ENCODE results near the gene LIMA1. TPM values are rescaled to one million over a fixed set of nuclear protein-coding genes. Genes with fewer than 3 reads are reported as not detected.

Gene LIMA1
- total RNA-seq, 2 donors from 2014 or later = 48.8 to 53.4 TPM

DNA sequence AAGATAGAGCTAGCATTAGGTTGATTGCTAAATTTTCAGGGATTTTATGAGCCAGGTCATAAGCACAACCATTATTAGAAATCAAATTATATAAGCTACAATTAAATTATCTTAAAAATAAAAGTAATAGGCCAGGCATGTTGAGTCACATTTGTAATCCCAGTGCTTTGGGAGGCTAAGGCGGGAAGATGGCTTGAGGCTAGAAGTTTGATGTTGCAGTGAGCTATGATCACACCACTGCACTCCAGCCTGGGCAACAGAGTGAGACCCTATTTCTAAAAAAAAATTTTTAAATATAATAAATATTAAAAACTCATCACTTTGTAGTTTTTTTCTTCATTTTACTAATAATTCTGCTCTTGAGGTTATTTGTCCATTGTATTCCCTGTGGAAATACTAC lies 1.9 kb upstream of the LIMA1 start:
- DNase-seq (no peak), ATAC-seq (no peak)
- Histone ChIP-seq H3K27ac (no peak overlapping the region), H3K36me3 (replicated peaks in 1 of 2; ENCODE audit: insufficient read depth in 1 of 2, low read depth in 2 of 2) (no peaks in the 10 kb centered on the region), H3K9me3 (no peaks in the 10 kb centered on the region), H3K4me3 (no peak overlapping the region), H3K27me3 (no peaks in the 10 kb centered on the region), H3K4me1 (peaks cover 38% of the 10 kb centered on the region)
- intact Hi-C loops (cut with DNase I) = no loop called here
- 97 to 100% methylated on average over 1 of the region's 1 CpG for WGBS, 2 donors
- TF ChIP-seq, protein P1, sequence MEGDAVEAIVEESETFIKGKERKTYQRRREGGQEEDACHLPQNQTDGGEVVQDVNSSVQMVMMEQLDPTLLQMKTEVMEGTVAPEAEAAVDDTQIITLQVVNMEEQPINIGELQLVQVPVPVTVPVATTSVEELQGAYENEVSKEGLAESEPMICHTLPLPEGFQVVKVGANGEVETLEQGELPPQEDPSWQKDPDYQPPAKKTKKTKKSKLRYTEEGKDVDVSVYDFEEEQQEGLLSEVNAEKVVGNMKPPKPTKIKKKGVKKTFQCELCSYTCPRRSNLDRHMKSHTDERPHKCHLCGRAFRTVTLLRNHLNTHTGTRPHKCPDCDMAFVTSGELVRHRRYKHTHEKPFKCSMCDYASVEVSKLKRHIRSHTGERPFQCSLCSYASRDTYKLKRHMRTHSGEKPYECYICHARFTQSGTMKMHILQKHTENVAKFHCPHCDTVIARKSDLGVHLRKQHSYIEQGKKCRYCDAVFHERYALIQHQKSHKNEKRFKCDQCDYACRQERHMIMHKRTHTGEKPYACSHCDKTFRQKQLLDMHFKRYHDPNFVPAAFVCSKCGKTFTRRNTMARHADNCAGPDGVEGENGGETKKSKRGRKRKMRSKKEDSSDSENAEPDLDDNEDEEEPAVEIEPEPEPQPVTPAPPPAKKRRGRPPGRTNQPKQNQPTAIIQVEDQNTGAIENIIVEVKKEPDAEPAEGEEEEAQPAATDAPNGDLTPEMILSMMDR (IDR thresholded peaks at IDR 0.05) = no peak
- no peak for TF ChIP-seq POLR2A (IDR thresholded peaks at IDR 0.05)

GRCh38 chr12:50282721-50283228 lies 545 bp downstream of the LIMA1 start:
- Histone ChIP-seq H3K36me3 (replicated peaks in 1 of 2; ENCODE audit: insufficient read depth in 1 of 2, low read depth in 2 of 2) (no peaks in the 10 kb centered on the region), H3K4me3 (peak overlapping the region; percentile 57 to 78), H3K27me3 (no peaks in the 10 kb centered on the region), H3K9me3 (no peaks in the 10 kb centered on the region), H3K4me1 (peaks cover 38% of the 10 kb centered on the region), H3K27ac (peak overlapping the region; percentile 85 to 92 (median 90))
- no peak for TF ChIP-seq POLR2A (IDR thresholded peaks at IDR 0.05)
- TF ChIP-seq, protein P1 (IDR thresholded peaks at IDR 0.05) = no peak
- ATAC-seq = peak; percentile 19
- peak; percentile 29 to 50 (median 31) for DNase-seq
- 3 to 6% methylated on average over 14 of the region's 14 CpGs for WGBS, 2 donors
- intact Hi-C loops (cut with DNase I) = no loop called here

DNA sequence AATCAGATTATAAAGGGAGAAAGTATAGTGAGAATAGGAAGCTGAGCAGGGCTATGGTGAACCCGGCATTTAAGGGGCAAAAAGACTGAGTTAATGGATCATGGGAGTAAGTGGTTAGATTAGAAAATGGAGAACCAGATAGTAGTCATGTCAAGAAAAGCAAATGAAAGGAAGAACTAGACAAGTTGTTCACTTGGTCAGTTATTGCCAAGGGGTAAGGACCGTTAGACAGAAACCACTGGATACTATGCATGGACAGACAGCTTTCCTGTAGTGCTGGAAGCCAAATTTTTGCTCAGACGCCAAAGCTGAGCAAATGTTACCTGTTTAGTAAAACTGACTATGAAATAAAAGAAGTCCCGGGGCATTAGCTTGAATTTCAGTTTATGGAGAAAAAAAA lies 3.8 kb downstream of the LIMA1 start:
- intact Hi-C loops (cut with DNase I) = no loop called here
- TF ChIP-seq POLR2A (IDR thresholded peaks at IDR 0.05) = no peak
- TF ChIP-seq, protein P1 (IDR thresholded peaks at IDR 0.05) = no peak
- 78 to 91% methylated on average over 4 of the region's 4 CpGs for WGBS, 2 donors
- Histone ChIP-seq H3K27ac (no peak overlapping the region), H3K9me3 (no peaks in the 10 kb centered on the region), H3K4me3 (no peak overlapping the region), H3K4me1 (peaks cover 49% of the 10 kb centered on the region), H3K27me3 (no peaks in the 10 kb centered on the region), H3K36me3 (replicated peaks in 1 of 2; ENCODE audit: insufficient read depth in 1 of 2, low read depth in 2 of 2) (no peaks in the 10 kb centered on the region)
- ATAC-seq (no peak), DNase-seq (no peak)

GRCh38 chr12:50276912-50277671 lies 6.2 kb downstream of the LIMA1 start:
- Histone ChIP-seq H3K27me3 (no peaks in the 10 kb centered on the region), H3K27ac (peak overlapping the region in 1 of 4 donors; percentile 76)
- TF ChIP-seq POLR2A (IDR thresholded peaks at IDR 0.05) = no peak
- TF ChIP-seq, protein P1 (IDR thresholded peaks at IDR 0.05) = no peak

More at GRCh38 chr12:50276912-50277671, 6.2 kb downstream of the LIMA1 start:
- 71 to 84% methylated on average over 3 of the region's 3 CpGs for WGBS, 2 donors
- Histone ChIP-seq H3K9me3 (no peaks in the 10 kb centered on the region), H3K4me1 (peaks cover 67% of the 10 kb centered on the region), H3K36me3 (replicated peaks in 1 of 2; ENCODE audit: insufficient read depth in 1 of 2, low read depth in 2 of 2) (no peaks in the 10 kb centered on the region), H3K4me3 (no peak overlapping the region)
- intact Hi-C loops (cut with DNase I) = no loop called here
- DNase-seq (no peak), ATAC-seq (no peak)

All from body of pancreas (tissue), 4 donors.